ENCODE measurements around the gene FNDC7. TPM values are rescaled to one million over a fixed set of nuclear protein-coding genes. Genes with fewer than 3 reads are reported as not detected.
"Not testable (repeated sequence)": the region's sequence is repeated elsewhere in the genome, so short reads cannot be mapped to it uniquely, and the experiment has no call there.

FNDC7 gene
- total RNA-seq, 1 donor from 2014 or later: not detected

GRCh38 chr1:108701176-108701849 is 11.4 kb upstream of the FNDC7 start:
- no peak for TF ChIP-seq CTCF (IDR thresholded peaks at IDR 0.05)
- peaks cover 24% of the 10 kb centered on the region for H3K4me1 Mint-ChIP-seq (ENCODE audit: unreplicated experiment)
- H3K36me3 Mint-ChIP-seq (ENCODE audit: unreplicated experiment): peaks cover 45% of the 10 kb centered on the region

GRCh38 chr1:108702109-108702508 is 10.6 kb upstream of the FNDC7 start:
- not testable (repeated sequence) for DNase-seq (ENCODE audit: extremely low spot score, unreplicated experiment); H3K27me3 Mint-ChIP-seq (ENCODE audit: unreplicated experiment); H3K27ac Mint-ChIP-seq (ENCODE audit: unreplicated experiment); H3K4me3 Mint-ChIP-seq (ENCODE audit: unreplicated experiment); H3K9me3 Mint-ChIP-seq (ENCODE audit: unreplicated experiment)
- H3K36me3 Mint-ChIP-seq (ENCODE audit: unreplicated experiment): peaks cover 37% of the 10 kb centered on the region
- H3K4me1 Mint-ChIP-seq (ENCODE audit: unreplicated experiment): peaks cover 24% of the 10 kb centered on the region

More at GRCh38 chr1:108701176-108701849, 11.4 kb upstream of the FNDC7 start:
- H3K27me3 Mint-ChIP-seq (ENCODE audit: unreplicated experiment): no peaks in the 10 kb centered on the region
- no peak overlapping the region for H3K4me3 Mint-ChIP-seq (ENCODE audit: unreplicated experiment)
- H3K27ac Mint-ChIP-seq (ENCODE audit: unreplicated experiment): no peak overlapping the region
- no peaks in the 10 kb centered on the region for H3K9me3 Mint-ChIP-seq (ENCODE audit: unreplicated experiment)
- DNase-seq (ENCODE audit: extremely low spot score, unreplicated experiment): no peak

GRCh38 chr1:108703939-108704338 is 8.8 kb upstream of the FNDC7 start:
- no peak for DNase-seq (ENCODE audit: extremely low spot score, unreplicated experiment)
- H3K27ac Mint-ChIP-seq (ENCODE audit: unreplicated experiment): peak overlapping the region; percentile 32
- no peaks in the 10 kb centered on the region for H3K9me3 Mint-ChIP-seq (ENCODE audit: unreplicated experiment)
- no peak overlapping the region for H3K4me3 Mint-ChIP-seq (ENCODE audit: unreplicated experiment)
- H3K4me1 Mint-ChIP-seq (ENCODE audit: unreplicated experiment): peaks cover 29% of the 10 kb centered on the region
- H3K36me3 Mint-ChIP-seq (ENCODE audit: unreplicated experiment): peaks cover 21% of the 10 kb centered on the region
- no peaks in the 10 kb centered on the region for H3K27me3 Mint-ChIP-seq (ENCODE audit: unreplicated experiment)
- no peak for TF ChIP-seq CTCF (IDR thresholded peaks at IDR 0.05)

GRCh38 chr1:108704496-108704895 is 8.2 kb upstream of the FNDC7 start:
- Mint-ChIP-seq H3K4me3 (ENCODE audit: unreplicated experiment) (no peak overlapping the region), H3K27ac (ENCODE audit: unreplicated experiment) (peak overlapping the region; percentile 32)
- TF ChIP-seq CTCF (IDR thresholded peaks at IDR 0.05): no peak

GRCh38 chr1:108706643-108707042 is 6.1 kb upstream of the FNDC7 start:
- TF ChIP-seq CTCF (IDR thresholded peaks at IDR 0.05): no peak
- no peak for DNase-seq (ENCODE audit: extremely low spot score, unreplicated experiment)
- Mint-ChIP-seq H3K27ac (ENCODE audit: unreplicated experiment) (no peak overlapping the region), H3K36me3 (ENCODE audit: unreplicated experiment) (peaks cover under 1% of the 10 kb centered on the region), H3K9me3 (ENCODE audit: unreplicated experiment) (no peaks in the 10 kb centered on the region), H3K4me1 (ENCODE audit: unreplicated experiment) (peaks cover 29% of the 10 kb centered on the region), H3K27me3 (ENCODE audit: unreplicated experiment) (no peaks in the 10 kb centered on the region), H3K4me3 (ENCODE audit: unreplicated experiment) (no peak overlapping the region)

More at GRCh38 chr1:108704496-108704895, 8.2 kb upstream of the FNDC7 start:
- Mint-ChIP-seq H3K36me3 (ENCODE audit: unreplicated experiment) (peaks cover 15% of the 10 kb centered on the region), H3K27me3 (ENCODE audit: unreplicated experiment) (no peaks in the 10 kb centered on the region), H3K4me1 (ENCODE audit: unreplicated experiment) (peaks cover 29% of the 10 kb centered on the region), H3K9me3 (ENCODE audit: unreplicated experiment) (no peaks in the 10 kb centered on the region)
- DNase-seq (ENCODE audit: extremely low spot score, unreplicated experiment): no peak

Measured in osteocyte (in vitro differentiated cells).